GM12878 (cell line): ENCODE data around the gene ST7. TPM values are rescaled to one million over a fixed set of nuclear protein-coding genes. Genes with fewer than 3 reads are reported as not detected.
A peak's percentile ranks its signal among the peaks of the same experiment; 100 is the strongest.
"Not testable (repeated sequence)": the region's sequence is repeated elsewhere in the genome, so short reads cannot be mapped to it uniquely, and the experiment has no call there.

ENCODE experiments used
- ATAC-seq: fragments of 200-7000 bp; cut with Tn5 transposase; 3 replicates; pipeline ENCODE4 v1.9.1; 2020; ENCODE audit warnings: mild to moderate bottlenecking, moderate library complexity
- BruUV-seq: library from RNA; stranded (reverse); fragments of 400-500 nt; replicated peaks from 2 replicates; lab custom pipeline; 2021; lab: Mats Ljungman, UMichigan
- CTCF ChIA-PET: fragments of 300-600 bp; sonication (Branson Sonifier 250); formaldehyde crosslinking; extraction: SDS; loops from one replicate; lab custom pipeline; 2021; ENCODE audit warnings: inconsistent platforms; lab: Yijun Ruan, JAX
- POLR2A ChIA-PET: fragments of 350-600 bp; formaldehyde crosslinking; extraction: SDS; loops from one replicate; lab custom pipeline; 2021; ENCODE audit warnings: inconsistent platforms; lab: Charles Lee
- RAD21 ChIA-PET: fragments of 300-600 bp; sonication (Branson Sonifier 250); formaldehyde crosslinking; loops from one replicate; lab custom pipeline; 2023; ENCODE audit warnings: antibody characterized with exemption; ENCODE audit not compliant: unreplicated experiment; lab: Charles Lee
- SMC1A ChIA-PET: fragments of 300-600 bp; sonication (Branson Sonifier 250); formaldehyde crosslinking; loops from one replicate; lab custom pipeline; 2023; ENCODE audit not compliant: unreplicated experiment, uncharacterized antibody; lab: Charles Lee
- DNase-seq: peaks from one replicate; pipeline ENCODE4 v3.0.0-alpha.2; 2011; ENCODE audit warnings: low read depth, low spot score
- FAIRE-seq: peaks from 3 replicates; lab custom pipeline; 2011; peaks lifted over from hg19 to GRCh38; lab: Jason Lieb, UNC
- H2AFZ ChIP-seq: 2 replicates; pipeline ENCODE4 v1.6.0; 2011; ENCODE audit warnings: low read depth, low read length, control low read depth; ENCODE audit not compliant: control insufficient read depth
- H3K27ac ChIP-seq: 2 replicates; pipeline ENCODE4 v1.5.1; 2011; ENCODE audit warnings: control low read depth; ENCODE audit not compliant: control insufficient read depth, insufficient read depth
- H3K27me3 ChIP-seq, 2 experiments: replicated peaks in 1 of 2; 2 replicates each; pipeline versions ENCODE4 v1.6.0 to v1.6.1; 2011; ENCODE audit warnings: low read length in 1 of 2; ENCODE audit not compliant: control insufficient read depth in 2 of 2, insufficient read depth in 2 of 2
- H3K36me3 ChIP-seq, 2 experiments: 2 replicates each; pipeline ENCODE4 v1.5.1; 2011; ENCODE audit warnings: low read length in 1 of 2; ENCODE audit not compliant: control insufficient read depth in 2 of 2, insufficient read depth in 2 of 2
- H3K4me1 ChIP-seq: 2 replicates; pipeline ENCODE4 v1.6.1; 2011; ENCODE audit warnings: mild to moderate bottlenecking, low read length, moderate library complexity, mixed read lengths; ENCODE audit not compliant: control insufficient read depth, insufficient read depth
- H3K4me2 ChIP-seq: 2 replicates; pipeline ENCODE4 v1.6.0; 2011; ENCODE audit warnings: control low read depth; ENCODE audit not compliant: control insufficient read depth, insufficient read depth
- H3K4me3 ChIP-seq: fragments of 200-600 bp; sonication (generic); 2 replicates; pipeline ENCODE4 v1.5.1; 2016
- H3K79me2 ChIP-seq: 2 replicates; pipeline ENCODE4 v1.6.0; 2011; ENCODE audit warnings: low read length; ENCODE audit not compliant: control insufficient read depth, insufficient read depth
- H3K9ac ChIP-seq: 2 replicates; pipeline ENCODE4 v1.8.0; 2011; ENCODE audit warnings: low read length, control low read depth, mixed read lengths; ENCODE audit not compliant: control insufficient read depth, insufficient read depth
- H3K9me3 ChIP-seq: replicated peaks from 3 replicates; pipeline ENCODE4 v1.5.1; 2011; ENCODE audit warnings: mild to moderate bottlenecking, low read length; ENCODE audit not compliant: control insufficient read depth, insufficient read depth
- H4K20me1 ChIP-seq: 2 replicates; pipeline ENCODE4 v1.6.0; 2011; ENCODE audit not compliant: control insufficient read depth, insufficient read depth
- IKZF2 ChIP-seq, 2 experiments: fragments of 450-650 bp; IDR thresholded peaks; 2 replicates each; pipeline ENCODE4 v1.6.1; 2017; ENCODE audit warnings: mild to moderate bottlenecking in 2 of 2, moderate library complexity in 2 of 2
- MTA2 ChIP-seq: fragments of 450-650 bp; IDR thresholded peaks from 2 replicates; pipeline ENCODE4 v1.6.1; 2016; ENCODE audit warnings: low read depth, mild to moderate bottlenecking, moderate library complexity
- POU2F2 ChIP-seq: IDR thresholded peaks from 3 replicates; pipeline ENCODE4 v1.6.1; 2011; ENCODE audit warnings: low read depth, mild to moderate bottlenecking, low read length, borderline replicate concordance
- RUNX3 ChIP-seq: IDR thresholded peaks from 2 replicates; pipeline ENCODE4 v1.6.1; 2012; ENCODE audit warnings: low read length, inconsistent platforms
- SMARCA5 ChIP-seq: fragments of 450-650 bp; IDR thresholded peaks from 2 replicates; pipeline ENCODE4 v1.6.1; 2017; ENCODE audit warnings: mild to moderate bottlenecking
- SPI1 ChIP-seq: IDR thresholded peaks from 2 replicates; pipeline ENCODE4 v1.6.1; 2011; ENCODE audit warnings: low read depth, mild to moderate bottlenecking, low read length, moderate library complexity, borderline replicate concordance; ENCODE audit not compliant: insufficient read depth
- ZNF217 ChIP-seq: fragments of 450-650 bp; IDR thresholded peaks from 2 replicates; pipeline ENCODE4 v1.6.1; 2017; ENCODE audit warnings: antibody characterized with exemption, mild to moderate bottlenecking
- WGBS: methylation state at CpG from one replicate; pipeline ENCODE4 v1.1.6; 2016; ENCODE audit warnings: low lambda C conversion rate; ENCODE audit not compliant: insufficient replicate concordance, insufficient coverage; ENCODE audit errors: missing lambda C conversion rate; 5-methylcytosine and 5-hydroxymethylcytosine counted together
- in situ Hi-C: fragments of 300-500 bp; cut with MboI; formaldehyde crosslinking; loops from 9 replicates; pipeline ENCODE4 v1.14.3; 2018; ENCODE audit warnings: mixed read lengths
- intact Hi-C: fragments of 100-400 bp; cut with micrococcal nuclease; formaldehyde crosslinking; loops from one replicate; pipeline ENCODE4 v1.14.2; 2022; ENCODE audit not compliant: unreplicated experiment
- polyA plus RNA-seq, 11 experiments: library from polyadenylated mRNA; depleted of rRNA in 4 of 11; unstranded in 6 of 11; stranded (reverse) in 5 of 11; fragments of >200 nt; fragmentation: Nextera tagmentation in 4 of 11; fragmentation: Illumina TruSeq in 1 of 11; extraction: Ambion mirVana in 4 of 11; extraction: Trizol in 1 of 11; gene quantifications; 1 replicate in 1 of 11; 2 replicates in 10 of 11; pipeline versions ENCODE4 v1.2.1 to v1.2.3, GENCODE V29; 2011 to 2016; ENCODE audit warnings: inconsistent platforms in 2 of 11, missing spikeins in 2 of 11, low read depth in 1 of 11
- total RNA-seq, 4 experiments: library from RNA; depleted of rRNA in 3 of 4; stranded (reverse); fragments of >200 nt in 3 of 4; fragmentation: Illumina TruSeq in 1 of 4; extraction: Trizol in 1 of 4; gene quantifications; 2 replicates each; pipeline versions ENCODE4 v1.2.1 to v1.2.3, GENCODE V29; 2013 to 2021
- TF ChIP-seq, protein P1 (sequence below): fragments of 450-650 bp; IDR thresholded peaks from 2 replicates; pipeline ENCODE4 v1.6.1; 2016; ENCODE audit warnings: mild to moderate bottlenecking

ST7 gene
- total and polyA plus RNA-seq, 10 of the 15 experiments (the other 5 are each of a cell fraction or from before 2014, with no cell fraction given) = 27.7 to 76.4 (median 53.6) TPM

DNA sequence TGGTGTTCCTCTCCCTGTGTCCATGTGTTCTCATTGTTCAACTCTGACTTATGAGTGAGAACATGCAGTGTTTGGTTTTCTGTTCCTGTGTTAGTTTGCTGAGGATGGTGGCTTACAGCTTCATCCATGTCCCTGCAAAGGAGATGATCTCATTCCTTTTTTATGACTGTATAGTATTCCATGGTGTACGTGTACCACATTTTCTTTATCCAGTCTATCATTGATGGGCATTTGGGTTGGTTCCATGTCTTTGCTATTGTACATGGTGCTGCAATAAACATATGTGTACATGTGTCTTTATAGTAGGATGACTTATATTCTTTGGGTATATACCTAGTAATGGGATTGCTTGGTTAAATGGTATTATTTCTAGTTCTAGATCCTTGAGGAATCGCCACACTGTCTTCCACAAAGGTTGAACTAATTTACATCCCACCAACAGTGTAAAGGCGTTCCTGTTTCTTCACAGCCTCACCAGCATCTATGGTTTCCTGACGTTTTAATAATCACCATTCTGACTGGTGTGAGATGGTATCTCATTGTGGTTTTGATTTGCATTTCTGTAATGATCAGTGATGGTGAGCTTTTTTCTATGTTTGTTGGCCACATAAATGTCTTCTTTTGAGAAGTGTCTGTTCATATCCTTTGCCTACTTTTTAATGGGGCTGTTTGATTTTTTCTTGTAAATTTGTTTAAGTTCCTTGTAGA, 8.8 kb downstream of the ST7 start:
- ChIA-PET POLR2A (interaction anchor here (0.7 to 0.8 kb wide), 2 partner anchors 11 to 160 kb away, joined by 4 to 6 read pairs; no protein-coding TSS in a partner anchor), RAD21 (interaction anchor here (1.1 to 1.8 kb wide), 3 partner anchors 11 to 48 kb away, joined by 3 to 12 read pairs (median 3); no protein-coding TSS in a partner anchor), SMC1A (interaction anchor here (0.6 to 1.2 kb wide), 4 partner anchors 22 to 161 kb away, joined by 3 to 4 read pairs (median 3); no protein-coding TSS in a partner anchor), CTCF (interaction anchor here (0.7 to 1.0 kb wide), 3 partner anchors 24 to 50 kb away, joined by 3 to 6 read pairs (median 5); no protein-coding TSS in a partner anchor)
- H3K9me3 ChIP-seq, intact Hi-C loops, H3K4me3 ChIP-seq, H3K9ac ChIP-seq, H3K27me3 ChIP-seq, H4K20me1 ChIP-seq, BruUV-seq, DNase-seq, H3K4me2 ChIP-seq, H3K36me3 ChIP-seq, H2AFZ ChIP-seq, in situ Hi-C loops, H3K27ac ChIP-seq, FAIRE-seq: not testable (repeated sequence)
- Histone ChIP-seq H3K4me1 (peaks cover 27% of the 10 kb centered on the region), H3K79me2 (peaks cover 82% of the 10 kb centered on the region)
- WGBS = 57% methylated on average over 4 of the region's 4 CpGs
- peak; percentile 11; the same call in 2 of the 3 replicates for ATAC-seq
- TF ChIP-seq SMARCA5 = 0 out of 2 replicates have a peak, but pooled peaks have one; percentile 26
- TF ChIP-seq, protein P1, sequence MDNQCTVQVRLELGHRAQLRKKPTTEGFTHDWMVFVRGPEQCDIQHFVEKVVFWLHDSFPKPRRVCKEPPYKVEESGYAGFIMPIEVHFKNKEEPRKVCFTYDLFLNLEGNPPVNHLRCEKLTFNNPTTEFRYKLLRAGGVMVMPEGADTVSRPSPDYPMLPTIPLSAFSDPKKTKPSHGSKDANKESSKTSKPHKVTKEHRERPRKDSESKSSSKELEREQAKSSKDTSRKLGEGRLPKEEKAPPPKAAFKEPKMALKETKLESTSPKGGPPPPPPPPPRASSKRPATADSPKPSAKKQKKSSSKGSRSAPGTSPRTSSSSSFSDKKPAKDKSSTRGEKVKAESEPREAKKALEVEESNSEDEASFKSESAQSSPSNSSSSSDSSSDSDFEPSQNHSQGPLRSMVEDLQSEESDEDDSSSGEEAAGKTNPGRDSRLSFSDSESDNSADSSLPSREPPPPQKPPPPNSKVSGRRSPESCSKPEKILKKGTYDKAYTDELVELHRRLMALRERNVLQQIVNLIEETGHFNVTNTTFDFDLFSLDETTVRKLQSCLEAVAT = 0 out of 2 replicates have a peak, but pooled peaks have one; percentile 38
- peak; percentile 78 for TF ChIP-seq MTA2
- peak; percentile 61; the same call in 1 of the 2 replicates for TF ChIP-seq ZNF217
- peak in 1 of 2 experiments; percentile 34; a peak in 2 of 4 replicates for TF ChIP-seq IKZF2 (IDR thresholded peaks at IDR 0.05)
- peak; percentile 35 for TF ChIP-seq RUNX3
- TF ChIP-seq POU2F2 = peak; percentile 60; the same call in 1 of the 3 replicates
- TF ChIP-seq SPI1 = peak; percentile 5; the same call in 1 of the 2 replicates
